BJ (cell line): Measurements from ENCODE around the gene MRPL28. TPM values are rescaled to one million over a fixed set of nuclear protein-coding genes. Genes with fewer than 3 reads are reported as not detected.
"Not testable (repeated sequence)": the region's sequence is repeated elsewhere in the genome, so short reads cannot be mapped to it uniquely, and the experiment has no call there.

ENCODE experiments used
- CTCF ChIA-PET: fragments of 350-600 bp; formaldehyde crosslinking; extraction: SDS; loops from one replicate; lab custom pipeline; 2021; ENCODE audit warnings: antibody characterized with exemption, inconsistent platforms; lab: Yijun Ruan, JAX
- POLR2A ChIA-PET: fragments of 300-600 bp; sonication (Branson Sonifier 250); formaldehyde crosslinking; extraction: SDS; loops from one replicate; lab custom pipeline; 2021; ENCODE audit warnings: antibody characterized with exemption; lab: Charles Lee
- DNase-seq: peaks from one replicate; pipeline ENCODE4 v3.0.0-alpha.2; 2011; ENCODE audit warnings: low read depth
- H3K27me3 ChIP-seq: 2 replicates; pipeline ENCODE4 v1.6.0; 2011; ENCODE audit warnings: low read length; ENCODE audit not compliant: control insufficient read depth, insufficient read depth
- H3K36me3 ChIP-seq: 2 replicates; pipeline ENCODE4 v1.5.1; 2011; ENCODE audit warnings: low read length; ENCODE audit not compliant: control insufficient read depth, insufficient read depth
- H3K4me3 ChIP-seq: 2 replicates; pipeline ENCODE4 v1.5.1; 2011; ENCODE audit warnings: low read depth, mild to moderate bottlenecking, control low read depth, low read length
- CTCF ChIP-seq: IDR thresholded peaks from 2 replicates; pipeline ENCODE4 v1.5.1; 2011; ENCODE audit warnings: low read depth, mild to moderate bottlenecking, control low read depth, inconsistent platforms, low read length, moderate library complexity; ENCODE audit not compliant: insufficient read depth
- polyA plus RNA-seq: library from polyadenylated mRNA; depleted of rRNA; stranded (reverse); fragments of >200 nt; gene quantifications from 2 replicates; pipeline ENCODE4 v1.2.3, GENCODE V29; 2011

Gene MRPL28
- polyA plus RNA-seq, 1 experiment = 188 TPM

DNA sequence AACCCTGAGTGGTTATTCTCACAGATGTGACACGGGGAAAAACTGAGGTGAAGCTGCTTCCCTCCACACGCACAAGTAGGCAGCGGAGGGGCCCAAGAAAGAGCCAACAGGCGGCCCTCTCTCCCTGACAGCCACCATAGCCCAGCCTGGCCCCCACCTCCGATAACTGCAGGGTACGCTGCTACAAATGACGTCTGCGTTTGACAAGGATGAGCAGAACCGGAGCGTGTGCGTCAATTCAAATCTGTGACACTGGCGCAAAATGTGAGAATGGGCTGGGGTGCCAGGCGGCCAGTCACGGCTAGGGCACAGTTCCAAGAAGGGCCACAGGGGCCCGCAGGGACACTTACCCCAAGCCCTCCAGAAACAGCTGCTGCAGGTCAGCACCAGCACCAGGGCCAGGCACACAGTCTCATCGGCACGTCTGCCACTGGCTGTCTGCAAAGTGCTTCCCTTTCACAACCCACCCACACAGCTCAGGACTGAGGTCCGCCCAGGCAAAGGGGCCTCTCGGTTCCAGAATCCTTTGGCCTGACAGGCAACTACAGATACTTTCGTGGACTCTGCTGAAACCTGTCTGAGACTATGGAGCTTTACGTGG lies 32.3 kb downstream of the MRPL28 start:
- POLR2A ChIA-PET = no interaction called here
- TF ChIP-seq CTCF = no peak
- Histone ChIP-seq H3K4me3 (no peak overlapping the region), H3K27me3 (no peaks in the 10 kb centered on the region), H3K36me3 (no peaks in the 10 kb centered on the region; the same call in 1 of the 2 replicates)
- no peak for DNase-seq
- CTCF ChIA-PET = interaction anchor here (1.1 to 1.9 kb wide), 3 partner anchors 12 to 272 kb away, joined by 3 to 6 read pairs (median 3); partner anchors contain the start of gene AXIN1

DNA sequence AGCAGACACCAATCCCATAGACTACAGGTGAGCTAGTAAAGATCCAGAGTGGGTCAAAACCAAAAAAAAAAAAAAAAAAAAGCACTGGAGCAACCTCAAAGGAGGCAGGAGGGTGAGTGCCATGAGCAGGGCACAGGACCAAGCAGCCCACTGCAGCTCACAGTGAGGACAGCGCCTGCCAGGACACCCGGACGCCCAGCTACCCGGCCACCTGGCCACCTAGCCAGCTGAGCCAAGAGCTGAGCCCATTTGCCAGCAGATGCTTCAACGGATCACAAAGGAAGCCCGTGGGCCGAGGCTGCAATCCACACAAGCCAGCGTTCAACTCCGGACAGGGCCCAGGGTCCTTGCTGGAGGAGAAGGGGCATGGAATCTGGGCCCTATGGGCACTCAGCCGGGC lies 32.9 kb downstream of the MRPL28 start:
- no peak for DNase-seq
- TF ChIP-seq CTCF = no peak
- no peaks in the 10 kb centered on the region; the same call in 1 of the 2 replicates for H3K36me3 ChIP-seq
- ChIA-PET POLR2A (no interaction called here), CTCF (interaction anchor here (0.8 to 1.9 kb wide), 5 partner anchors 12 to 272 kb away, joined by 3 to 6 read pairs (median 3); partner anchors contain the start of gene AXIN1)
- H3K27me3 ChIP-seq = no peaks in the 10 kb centered on the region
- H3K4me3 ChIP-seq = no peak overlapping the region

- Histone ChIP-seq H3K36me3 (no peaks in the 10 kb centered on the region; the same call in 1 of the 2 replicates), H3K27me3 (no peaks in the 10 kb centered on the region), H3K4me3 (no peak overlapping the region)
- POLR2A ChIA-PET = no interaction called here
- DNase-seq = no peak
- CTCF ChIA-PET = interaction anchor here (1.0 kb wide), 1 partner anchor 26 kb away, joined by 3 read pairs; no protein-coding TSS in a partner anchor
- TF ChIP-seq CTCF = no peak
These were observed 34.1 kb downstream of the MRPL28 start for GRCh38 chr16:336269-336668.

DNA sequence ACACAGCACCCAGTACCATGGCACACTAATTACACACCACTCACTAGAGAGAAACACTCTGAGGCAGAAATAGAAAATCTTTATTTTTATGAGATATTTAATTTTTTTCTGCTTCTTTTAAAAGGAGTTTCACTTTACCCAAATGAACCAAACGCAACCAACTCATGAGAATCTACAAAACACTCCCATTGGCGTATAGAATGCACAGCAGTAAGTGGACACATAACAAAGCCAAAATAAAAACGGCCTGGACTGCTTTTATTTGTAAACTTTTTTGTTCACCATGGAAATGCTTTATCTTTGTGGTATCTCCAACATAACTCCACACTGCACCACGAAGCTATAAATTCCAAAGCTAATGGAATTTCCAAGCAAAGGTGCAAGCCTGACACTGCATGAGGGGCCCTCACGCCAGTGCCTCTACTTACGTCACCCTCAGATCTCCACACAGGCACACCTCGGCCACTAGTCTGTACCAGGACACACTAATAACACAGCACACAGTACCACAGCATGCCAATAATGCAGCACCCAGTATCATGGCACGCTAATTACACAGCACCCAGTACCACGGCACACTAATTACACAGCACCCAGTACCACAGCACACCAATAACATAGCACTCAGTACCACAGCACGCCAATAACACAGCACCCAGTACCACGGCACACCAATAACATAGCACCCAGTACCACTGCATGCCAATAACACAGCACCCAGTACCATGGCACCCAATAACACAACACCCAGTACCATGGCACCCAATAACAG lies 35.3 kb downstream of the MRPL28 start:
- CTCF ChIA-PET = interaction anchor here (1.0 kb wide), 1 partner anchor 27 kb away, joined by 3 read pairs; no protein-coding TSS in a partner anchor
- H3K27me3 ChIP-seq, H3K36me3 ChIP-seq, H3K4me3 ChIP-seq, POLR2A ChIA-PET: not testable (repeated sequence)
- DNase-seq = peak; percentile 19

- H3K36me3 ChIP-seq, CTCF ChIA-PET, H3K4me3 ChIP-seq, DNase-seq, H3K27me3 ChIP-seq, POLR2A ChIA-PET: not testable (repeated sequence)
These were observed 36.0 kb downstream of the MRPL28 start for GRCh38 chr16:334164-334832.
